Heart right ventricle (tissue), 16 donors: ENCODE measurements around the gene CEP152. TPM values are rescaled to one million over a fixed set of nuclear protein-coding genes. Genes with fewer than 3 reads are reported as not detected.
A peak's percentile ranks its signal among the peaks of the same experiment; 100 is the strongest.

Experiments used
- ATAC-seq, 8 donors: fragments of 200-7000 bp; cut with Tn5 transposase; one replicate each; pipeline ENCODE4 v1.9.1; 2020; ENCODE audit warnings: mild to moderate bottlenecking in 8 of 8, moderate library complexity in 8 of 8, moderate number of reproducible peaks in 1 of 8
- DNase-seq, 2 donors: peaks; one replicate each; pipeline ENCODE4 v3.0.0-alpha.2; 2020
- H3K27ac ChIP-seq, 10 donors: fragments of 200-600 bp; sonication (generic) in 2 of 10; one replicate each; pipeline versions ENCODE4 v1.5.0 to v1.8.0; 2020 to 2022; ENCODE audit warnings: mild to moderate bottlenecking in 3 of 10
- H3K27me3 ChIP-seq, 7 donors: fragments of 200-600 bp; one replicate each; pipeline ENCODE4 v1.8.0; 2021 to 2022; ENCODE audit warnings: mild to moderate bottlenecking in 2 of 7
- H3K36me3 ChIP-seq, 9 donors: fragments of 200-600 bp; sonication (generic) in 1 of 9; one replicate each; pipeline versions ENCODE4 v1.5.0 to v1.8.0; 2020 to 2022; ENCODE audit warnings: mild to moderate bottlenecking in 2 of 9
- H3K4me1 ChIP-seq, 9 donors: fragments of 200-600 bp; sonication (generic) in 1 of 9; one replicate each; pipeline versions ENCODE4 v1.5.0 to v1.8.0; 2020 to 2022; ENCODE audit warnings: mild to moderate bottlenecking in 4 of 9
- H3K4me3 ChIP-seq, 10 donors: fragments of 200-600 bp; sonication (generic) in 2 of 10; one replicate each; pipeline versions ENCODE4 v1.5.0 to v1.8.0; 2020 to 2022; ENCODE audit warnings: mild to moderate bottlenecking in 7 of 10, moderate library complexity in 2 of 10
- H3K9me3 ChIP-seq, 11 donors: fragments of 200-600 bp in 10 of 11; sonication (generic) in 2 of 11; one replicate each; pipeline versions ENCODE4 v1.5.0 to v1.8.0; 2013 to 2022; ENCODE audit warnings: mild to moderate bottlenecking in 2 of 11, control low read depth in 1 of 11, moderate library complexity in 1 of 11
- CTCF ChIP-seq, 9 donors: fragments of 200-600 bp; sonication (generic) in 2 of 9; IDR thresholded peaks; one replicate each; pipeline versions ENCODE4 v1.5.0 to v1.8.0; 2021 to 2022; ENCODE audit warnings: antibody characterized with exemption in 9 of 9, mild to moderate bottlenecking in 5 of 9, moderate library complexity in 1 of 9
- WGBS, 2 donors: extraction: QIAGEN DNeasy Blood & Tissue Kit; methylation state at CpG; one replicate each; pipeline ENCODE4 v1.1.7; 2013; ENCODE audit warnings: inconsistent platforms in 1 of 2; 5-methylcytosine and 5-hydroxymethylcytosine counted together
- intact Hi-C, 10 donors: fragments of 100-400 bp; cut with DNase I; formaldehyde crosslinking; loops; one replicate each; pipeline versions ENCODE4 v1.11.1 to v1.14.2; 2022
- polyA plus RNA-seq, 2 donors: library from polyadenylated mRNA; stranded (reverse); fragments of 200-250 nt; gene quantifications; one replicate each; pipeline ENCODE4 v1.2.3, GENCODE V29; 2013
- total RNA-seq, 10 donors: library from RNA; stranded (reverse); fragmentation: NEBNext Ultra II Directional in 3 of 10; extraction: Animal tissue kit (Norgen Biotek cat#: 25700) in 3 of 10; gene quantifications; one replicate each; pipeline versions ENCODE4 v1.2.1 to v1.2.4, GENCODE V29; 2021 to 2023
- donor health status: Arrhythmogenic right ventricular cardiomyopathy.
- donor health status: ischemic (EF 13 %, LVEDD 7.1; RV severe dilation, severe dysfunction).
- donor health status: healthy with polysubstance abuse.
- donor health status: DM: no; HTN: yes; CAD: no.
- donor health status: DM: no; HTN: no; CAD: no.
- donor health status: ischemic (EF 25% LVEDD 6.9; RV normal size, moderate dysfunction).
- donor health status: ischemic (EF 25% LVEDD 5.7; RV mildly dilated, moderate dysfunction).
- donor health status: healthy.
- donor health status: DM: yes; HTN: yes; CAD: no.
- donor health status: Ischemic cardiomyopathy.
- donor health status: ischemic (EF 35%, LVEDD 5.7; RV mildly dilated, moderate dysfunction).
- donor health status: nonischemic (EF 11% LVEDD 7.7; RV severe dilation, severe dysfunction).
- donor health status: DM: yes; HTN: yes; CAD: no.
- donor health status: PGD.
- donor health status: ischemic (EF 29% LVEDD 5.4; RV normal size, mild dysfunction).
- donor health status: nonischemic (EF 23%, LVEDD 6.1; RV moderate dilation, normal function).

The CEP152 gene
- total and polyA plus RNA-seq, 12 donors, result 0.51 to 1.8 (median 1.1) TPM

GRCh38 chr15:48723969-48724368 lies 86.9 kb downstream of the CEP152 start:
- DNase-seq (no peak), ATAC-seq (no peak)
- no peaks in the 10 kb centered on the region for H3K9me3 ChIP-seq
- H3K27me3 ChIP-seq, result no peaks in the 10 kb centered on the region
- TF ChIP-seq CTCF (IDR thresholded peaks at IDR 0.05), result no peak
- intact Hi-C loops, result loop anchor here in 1 of 10 donors (10.0 kb wide), 1 partner anchor 69 kb away; no protein-coding TSS in a partner anchor
- H3K36me3 ChIP-seq, result peaks cover 0 to 2% (median 0%) of the 10 kb centered on the region in 9 donors
- WGBS, 2 donors, result 91 to 96% methylated on average over 2 of the region's 2 CpGs
- no peak overlapping the region for H3K27ac ChIP-seq
- H3K4me1 ChIP-seq, result peaks cover 0 to 9% (median 0%) of the 10 kb centered on the region in 9 donors
- H3K4me3 ChIP-seq, result no peak overlapping the region

- H3K27ac ChIP-seq, result peak overlapping the region in 3 of 10 donors; percentile 36 to 51 (median 43)
- peak in 1 of 8 donors; percentile 77 for ATAC-seq
- H3K27me3 ChIP-seq, result no peaks in the 10 kb centered on the region
- DNase-seq, result no peak
- 72 to 81% methylated on average over 5 of the region's 5 CpGs for whole genome bisulfite sequencing, 2 donors
- intact Hi-C loops, result loop anchor here in 1 of 10 donors (10.0 kb wide), 1 partner anchor 68 kb away; no protein-coding TSS in a partner anchor
- no peaks in the 10 kb centered on the region for H3K9me3 ChIP-seq
- peaks cover 0 to 9% (median 0%) of the 10 kb centered on the region in 9 donors for H3K4me1 ChIP-seq
- no peak overlapping the region for H3K4me3 ChIP-seq
- no peaks in the 10 kb centered on the region for H3K36me3 ChIP-seq
- no peak for TF ChIP-seq CTCF (IDR thresholded peaks at IDR 0.05)
Measured at GRCh38 chr15:48722764-48723661, 87.9 kb downstream of the CEP152 start.

DNA sequence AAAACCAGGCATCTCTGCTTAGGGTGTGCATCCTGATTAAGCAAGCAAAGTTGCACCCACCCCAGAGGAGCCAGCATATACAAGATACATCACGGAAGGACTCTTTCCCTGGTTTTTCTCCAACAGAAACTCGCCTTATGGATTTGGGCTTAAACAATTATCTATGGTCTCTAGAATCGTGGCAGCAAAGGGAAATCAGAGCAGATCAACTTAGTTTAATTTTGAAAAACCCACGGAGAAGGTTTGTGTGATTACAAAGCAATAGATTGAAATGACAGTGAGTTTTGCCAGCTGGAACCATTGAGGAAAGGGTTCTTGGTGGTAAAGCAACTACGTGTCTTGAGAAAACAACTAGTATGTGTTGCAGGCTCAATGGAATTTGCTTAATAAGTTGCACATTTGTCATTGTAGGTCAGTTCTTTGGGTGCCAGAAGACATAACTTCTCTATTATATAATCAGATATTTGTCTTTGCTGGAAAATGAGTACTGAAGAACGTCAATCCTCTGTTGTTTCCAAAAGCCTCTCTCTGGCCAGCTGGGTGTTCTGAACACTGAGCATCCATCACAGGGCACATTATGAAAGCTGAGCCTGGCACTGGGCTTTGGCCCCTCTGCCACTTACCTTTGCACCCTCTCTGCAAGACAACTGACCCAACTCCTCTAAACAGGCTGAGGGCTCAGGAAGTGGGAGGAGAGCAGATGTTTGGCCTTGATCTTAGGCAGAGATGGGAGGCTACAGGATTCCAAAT lies 89.6 kb downstream of the CEP152 start:
- peak in 6 of 8 donors; percentile 47 to 64 (median 59) for ATAC-seq

More for the DNA sequence above, 89.6 kb downstream of the CEP152 start:
- intact Hi-C loops, result loop anchor here in 1 of 10 donors (10.0 kb wide), 1 partner anchor 66 kb away; no protein-coding TSS in a partner anchor
- Histone ChIP-seq H3K4me3 (no peak overlapping the region), H3K9me3 (peaks cover 0 to 11% (median 6%) of the 10 kb centered on the region in 11 donors), H3K4me1 (peaks cover 0 to 9% (median 0%) of the 10 kb centered on the region in 9 donors), H3K36me3 (peaks cover 0 to 3% (median 0%) of the 10 kb centered on the region in 9 donors), H3K27ac (peak overlapping the region in 5 of 10 donors; percentile 33 to 51 (median 43)), H3K27me3 (no peaks in the 10 kb centered on the region)
- WGBS, 2 donors, result 75 to 78% methylated on average over 6 of the region's 6 CpGs
- DNase-seq, result no peak
- TF ChIP-seq CTCF (IDR thresholded peaks at IDR 0.05), result no peak
